Measurements from ENCODE around the gene TSC22D3.

Gene TSC22D3

DNA sequence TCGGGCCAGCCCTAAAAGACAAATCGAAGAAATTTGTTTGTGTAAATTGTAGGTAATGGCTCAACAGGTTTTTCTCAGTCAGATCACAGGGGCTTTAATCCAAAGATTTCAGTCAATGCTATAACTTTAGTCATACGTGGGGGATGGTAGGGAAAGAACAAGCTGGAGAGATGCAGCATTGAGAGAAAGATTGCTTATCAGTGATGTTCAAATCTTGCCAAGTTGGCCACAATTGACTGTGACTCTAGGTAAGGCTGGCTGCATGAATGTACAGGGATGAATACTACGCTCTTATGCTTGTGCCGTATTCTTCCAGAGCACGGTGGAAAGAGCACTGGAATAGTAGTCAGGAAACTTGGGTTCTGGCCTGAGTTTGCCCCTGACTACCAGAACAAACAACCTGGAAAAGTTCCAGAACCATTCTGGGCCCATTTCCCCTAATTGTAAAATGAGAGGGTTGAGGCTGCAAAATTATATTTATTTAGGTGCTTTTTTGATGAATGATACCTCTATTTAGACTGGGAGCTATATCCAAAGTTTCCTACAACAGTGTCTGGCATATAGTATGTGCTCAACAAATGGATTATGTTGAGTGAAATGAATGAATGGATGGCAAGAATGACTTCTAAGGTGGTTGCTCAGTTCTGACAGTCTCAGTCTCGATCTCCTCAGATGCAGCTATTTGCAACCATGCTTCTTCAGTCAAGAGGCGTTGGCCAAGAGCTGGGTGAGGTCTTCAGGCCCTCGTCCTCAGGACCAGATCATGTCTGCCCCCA lies 44.4 kb downstream of the TSC22D3 start:
- DNase-seq (ENCODE audit: low read depth in 3 of 3, low spot score in 1 of 3) = no peak

DNA sequence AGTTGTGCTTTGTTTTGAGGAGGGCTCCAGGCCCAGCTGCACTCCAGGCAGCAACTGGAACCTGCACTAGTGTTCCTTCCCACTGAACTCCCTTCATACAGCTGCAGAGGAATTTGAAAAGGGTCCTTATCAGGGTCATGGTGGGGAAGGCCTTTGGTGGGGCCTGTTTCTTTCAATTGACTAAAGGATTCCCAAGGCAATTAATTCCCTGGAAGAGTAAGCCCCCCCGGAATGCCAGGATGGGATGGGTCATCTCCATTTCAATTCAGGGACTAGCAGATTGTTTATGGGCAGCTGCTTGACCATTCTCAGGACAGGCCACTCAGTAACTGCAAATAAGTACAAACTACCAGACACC lies 45.3 kb downstream of the TSC22D3 start:
- DNase-seq (ENCODE audit: low read depth in 3 of 3, low spot score in 1 of 3) = no peak

DNA sequence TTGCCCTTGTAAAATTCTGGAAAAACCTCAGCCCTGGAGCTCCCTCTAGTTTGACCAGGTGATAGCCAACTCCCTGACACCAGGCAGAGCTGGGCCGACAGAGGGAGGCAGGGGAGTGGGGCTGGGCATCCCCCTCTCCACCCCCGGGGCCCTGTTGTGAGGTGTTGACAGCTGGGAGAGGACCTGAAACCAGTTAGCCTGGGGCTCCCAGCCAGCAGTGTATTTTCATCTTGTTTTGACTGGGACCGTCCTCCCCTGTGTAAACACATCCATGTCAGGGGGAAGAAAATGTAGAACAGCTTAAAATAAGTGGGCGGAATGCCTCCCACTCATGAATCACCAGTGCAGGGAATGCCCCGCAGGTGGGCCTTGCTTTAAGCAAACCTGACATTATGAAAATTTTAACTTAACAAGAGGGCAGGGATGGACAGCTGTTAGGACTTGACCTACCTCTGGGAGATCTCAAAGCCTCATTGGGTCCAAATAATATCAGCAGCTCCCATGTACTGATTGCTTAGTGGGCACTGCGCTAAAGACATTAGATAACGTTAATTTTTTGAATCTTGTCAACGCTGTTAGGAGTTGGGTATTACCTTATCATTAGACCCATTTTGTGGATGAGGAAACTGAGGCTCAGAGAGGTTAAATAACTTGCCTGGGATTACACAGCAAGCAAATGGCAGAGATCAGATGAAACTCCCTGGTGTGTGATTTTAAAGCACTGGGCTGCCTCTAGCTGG lies 45.9 kb downstream of the TSC22D3 start:
- no peak for DNase-seq (ENCODE audit: low read depth in 3 of 3, low spot score in 1 of 3)

DNA sequence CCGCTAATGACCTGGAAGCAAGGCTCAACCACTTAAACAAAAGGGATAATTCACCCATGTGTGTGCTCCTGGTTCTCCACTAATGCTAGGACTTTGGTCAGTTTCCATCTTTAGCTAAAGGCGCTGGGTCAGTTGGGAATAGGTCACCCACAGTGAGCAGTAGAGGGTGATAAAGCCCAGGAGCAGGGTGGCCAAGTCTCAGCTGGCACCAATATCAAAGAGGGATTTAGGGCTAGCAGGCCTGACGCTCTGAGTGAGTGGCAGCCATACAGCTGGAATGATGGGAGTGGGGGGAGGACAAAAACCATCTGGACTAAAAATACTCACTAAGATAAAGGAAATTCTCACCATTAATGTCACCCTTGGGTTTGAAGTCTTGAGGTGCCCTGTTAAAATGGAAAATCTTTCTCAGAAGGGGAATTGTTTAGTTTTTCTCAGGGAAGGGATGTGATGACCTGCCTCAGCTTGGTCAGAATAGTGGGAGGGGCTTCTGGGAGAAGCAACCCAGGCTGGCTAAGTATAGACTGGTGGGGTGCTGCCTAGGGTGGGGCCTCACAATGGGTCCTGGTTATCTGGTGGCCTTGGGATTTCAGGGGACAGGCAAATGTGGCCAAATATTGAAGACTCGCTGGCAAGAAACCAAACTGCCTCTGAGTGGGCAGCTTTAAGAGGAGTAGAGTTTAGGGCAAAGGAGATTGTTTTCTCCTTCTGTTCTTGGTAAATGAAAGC lies 47.1 kb downstream of the TSC22D3 start:
- no peak for DNase-seq (ENCODE audit: low read depth in 3 of 3, low spot score in 1 of 3)

DNA sequence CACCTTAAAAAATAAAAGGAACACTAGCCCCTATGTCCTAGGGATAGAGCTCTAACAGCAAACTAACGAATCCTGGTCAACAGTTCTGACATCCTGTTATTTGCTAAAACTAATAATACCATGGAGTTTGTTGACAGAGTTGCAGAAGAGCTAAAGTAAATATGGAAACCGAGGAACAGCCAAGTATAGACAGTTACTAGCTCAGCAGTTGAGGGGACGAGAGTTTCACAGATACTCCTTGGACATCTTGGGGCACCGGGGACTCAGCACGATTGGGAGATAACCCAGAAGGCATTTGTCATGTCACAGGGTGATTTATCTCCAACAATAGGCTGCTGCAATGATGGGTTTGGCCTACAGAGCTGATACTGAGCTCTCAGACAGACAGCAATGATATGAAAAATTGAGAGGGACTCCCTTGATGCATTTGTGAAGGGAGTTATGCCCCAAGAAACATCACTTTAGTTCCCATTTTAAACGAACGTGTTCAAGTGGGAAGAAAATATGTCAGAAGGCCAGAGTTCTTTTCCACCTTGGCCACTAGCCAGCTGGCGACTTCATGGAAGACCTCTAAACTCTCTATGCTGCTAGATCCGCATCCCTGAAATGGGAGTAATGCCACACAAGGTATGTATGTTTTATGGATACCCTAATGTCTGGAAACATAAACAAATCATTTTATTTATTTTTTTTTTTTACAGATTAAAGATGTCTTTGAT lies 48.6 kb downstream of the TSC22D3 start:
- DNase-seq (ENCODE audit: low read depth in 3 of 3, low spot score in 1 of 3) = no peak

DNA sequence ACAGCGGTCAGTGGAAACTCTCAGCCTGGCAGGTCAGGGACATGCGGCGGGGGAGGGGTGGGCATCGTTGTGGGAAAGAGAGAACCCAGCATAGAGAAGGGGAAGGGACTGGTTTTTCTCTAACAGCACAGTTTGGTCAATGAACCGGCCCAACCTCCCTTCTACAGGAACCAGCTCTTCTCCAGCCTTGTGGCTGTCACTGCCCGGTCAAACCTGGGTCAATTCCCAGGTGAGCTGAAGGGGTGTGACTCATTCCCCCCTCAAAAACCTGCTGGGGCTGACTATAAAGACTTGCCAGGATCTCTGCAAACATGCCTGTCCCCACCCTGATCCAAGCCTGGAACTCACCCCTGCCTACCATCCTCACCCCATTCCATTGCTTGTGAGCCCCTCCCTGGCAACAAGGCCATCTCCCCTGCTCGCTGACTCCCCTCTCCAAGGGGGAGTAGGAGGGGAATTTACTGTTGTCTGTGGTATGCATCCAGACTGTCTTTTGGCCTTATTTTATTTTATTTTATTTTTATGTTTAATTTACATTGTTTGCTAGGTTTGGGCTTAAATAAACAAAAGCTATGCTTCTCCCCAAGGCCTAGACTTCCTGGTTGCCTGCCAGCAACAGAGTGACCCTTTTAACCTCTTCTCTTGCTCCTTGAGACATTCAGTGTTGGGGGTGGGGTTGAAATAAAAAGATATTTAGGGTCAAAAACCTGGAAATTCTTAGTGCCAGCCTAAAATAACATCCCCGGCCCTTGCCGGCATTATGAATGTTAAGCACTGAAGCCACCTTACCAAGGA lies 49.6 kb downstream of the TSC22D3 start:
- no peak for DNase-seq (ENCODE audit: low read depth in 3 of 3, low spot score in 1 of 3)

DNA sequence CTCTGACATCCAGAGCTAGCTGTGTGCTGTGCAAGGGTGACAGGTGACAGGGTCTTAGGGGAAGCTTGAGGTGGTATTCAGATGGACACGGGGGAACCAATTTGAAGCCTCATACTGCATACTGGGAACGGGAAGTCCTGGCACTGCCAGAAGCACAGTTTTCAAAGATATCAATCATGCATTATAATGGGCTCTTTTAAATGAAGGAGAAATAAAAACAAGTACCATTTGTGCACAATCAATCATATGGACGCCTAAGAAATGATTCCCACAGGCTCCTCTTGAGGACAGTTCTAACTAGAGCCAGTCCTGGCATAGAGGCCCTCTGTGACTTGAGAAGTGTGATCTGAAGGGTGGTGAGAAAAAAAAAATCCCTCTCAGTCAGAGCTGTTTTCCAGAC lies 50.9 kb downstream of the TSC22D3 start:
- no peak for DNase-seq (ENCODE audit: low read depth in 3 of 3, low spot score in 1 of 3)

DNA sequence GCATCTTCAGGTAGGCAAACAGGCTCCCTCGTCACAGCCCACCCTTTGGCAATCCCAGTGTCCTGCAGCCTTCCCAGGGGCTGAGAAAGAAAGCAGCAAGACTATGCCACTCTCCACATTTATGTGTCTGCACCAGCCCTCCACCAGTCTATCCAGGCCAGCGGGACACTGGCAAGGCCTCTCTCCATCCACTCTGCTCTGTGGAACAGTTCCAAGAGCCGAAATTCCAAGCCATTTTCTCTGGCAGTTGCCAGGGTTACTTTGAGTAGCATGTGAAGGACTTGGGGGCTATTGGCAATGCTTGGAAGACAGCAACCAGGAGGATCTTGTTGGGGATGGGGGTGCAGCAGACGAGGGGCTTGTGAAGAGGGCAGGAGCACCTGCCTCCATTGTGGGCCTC lies 52.1 kb downstream of the TSC22D3 start:
- DNase-seq (ENCODE audit: low read depth in 3 of 3, low spot score in 1 of 3) = no peak

DNA sequence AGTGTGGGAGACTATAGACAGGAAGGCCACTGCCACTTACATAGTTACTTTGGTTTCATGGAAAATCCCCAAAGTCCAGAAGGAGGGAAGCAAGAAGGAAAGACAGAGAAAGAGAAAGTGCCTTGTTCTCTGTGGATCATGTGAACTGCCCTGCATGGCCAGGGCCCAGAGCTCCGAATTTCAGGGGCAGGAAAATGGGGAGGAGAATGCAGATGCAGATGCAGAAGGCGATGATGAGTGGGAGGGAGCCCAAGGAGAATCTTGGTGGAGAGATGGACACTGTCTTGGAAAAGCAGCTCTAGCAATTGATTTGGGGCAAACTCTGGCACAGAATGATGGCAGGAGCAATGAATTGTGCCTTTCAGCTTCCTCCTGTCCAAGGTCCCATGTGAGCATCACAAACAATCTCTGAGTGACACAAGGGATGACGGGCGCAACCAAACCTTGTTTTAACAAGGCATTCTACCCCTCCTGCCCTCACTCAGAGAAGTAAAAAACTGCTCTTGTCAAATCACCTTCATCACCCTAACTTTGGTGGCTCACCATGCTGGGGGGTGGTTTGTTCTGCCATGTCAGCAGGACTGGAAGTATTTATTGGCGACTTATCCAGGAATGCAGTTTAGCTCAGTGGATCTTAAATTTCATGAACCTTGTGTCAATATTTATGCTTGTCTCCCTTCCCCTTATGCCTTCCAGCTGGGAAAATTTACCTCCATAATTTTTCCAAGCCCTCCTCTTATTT lies 53.5 kb downstream of the TSC22D3 start:
- DNase-seq (ENCODE audit: low read depth in 3 of 3, low spot score in 1 of 3) = no peak

DNA sequence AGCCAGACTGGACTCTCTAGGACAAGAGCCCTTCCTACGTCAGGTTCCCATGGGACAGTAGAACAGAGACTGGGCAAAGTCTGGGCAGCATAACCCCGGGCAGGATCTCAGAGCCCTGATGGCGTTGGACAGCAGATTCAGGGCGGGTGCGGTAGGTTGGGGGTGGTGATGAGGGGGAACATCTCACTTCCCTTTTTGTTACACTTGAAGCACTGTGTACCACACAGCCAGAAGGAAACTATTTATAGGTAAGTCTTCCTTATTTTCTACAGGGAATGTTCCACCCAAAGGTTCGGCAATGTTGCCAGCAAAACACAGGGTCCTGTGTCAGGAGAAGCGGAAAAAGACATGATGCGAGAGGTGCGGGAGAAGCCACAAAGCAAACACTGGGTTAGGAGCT lies 54.3 kb downstream of the TSC22D3 start:
- no peak for DNase-seq (ENCODE audit: low read depth in 3 of 3, low spot score in 1 of 3)

DNA sequence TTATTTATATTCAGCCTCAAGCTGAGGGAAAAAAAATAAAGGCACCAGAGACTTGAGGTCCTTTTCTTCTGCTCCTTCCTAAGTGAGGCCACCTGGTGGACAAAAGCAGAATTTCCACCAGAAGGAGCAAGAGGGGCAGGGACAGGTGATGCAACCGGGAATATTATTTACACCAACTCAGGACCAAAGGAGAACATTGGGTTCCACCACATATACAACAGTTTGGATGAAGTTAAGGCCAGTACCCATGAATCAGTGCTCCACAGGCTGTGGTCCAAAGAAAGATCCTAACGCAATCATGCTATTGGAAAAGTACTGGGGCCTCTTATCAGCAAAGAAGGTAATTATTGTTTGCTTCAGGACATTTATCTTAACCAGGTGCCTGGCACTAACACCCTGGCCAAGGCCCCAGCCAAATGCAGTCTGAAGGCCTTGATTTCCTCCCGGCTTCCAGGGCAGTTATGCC lies 57.4 kb downstream of the TSC22D3 start:
- DNase-seq (ENCODE audit: low read depth in 3 of 3, low spot score in 1 of 3) = peak in 1 of 3 donors; percentile 55

DNA sequence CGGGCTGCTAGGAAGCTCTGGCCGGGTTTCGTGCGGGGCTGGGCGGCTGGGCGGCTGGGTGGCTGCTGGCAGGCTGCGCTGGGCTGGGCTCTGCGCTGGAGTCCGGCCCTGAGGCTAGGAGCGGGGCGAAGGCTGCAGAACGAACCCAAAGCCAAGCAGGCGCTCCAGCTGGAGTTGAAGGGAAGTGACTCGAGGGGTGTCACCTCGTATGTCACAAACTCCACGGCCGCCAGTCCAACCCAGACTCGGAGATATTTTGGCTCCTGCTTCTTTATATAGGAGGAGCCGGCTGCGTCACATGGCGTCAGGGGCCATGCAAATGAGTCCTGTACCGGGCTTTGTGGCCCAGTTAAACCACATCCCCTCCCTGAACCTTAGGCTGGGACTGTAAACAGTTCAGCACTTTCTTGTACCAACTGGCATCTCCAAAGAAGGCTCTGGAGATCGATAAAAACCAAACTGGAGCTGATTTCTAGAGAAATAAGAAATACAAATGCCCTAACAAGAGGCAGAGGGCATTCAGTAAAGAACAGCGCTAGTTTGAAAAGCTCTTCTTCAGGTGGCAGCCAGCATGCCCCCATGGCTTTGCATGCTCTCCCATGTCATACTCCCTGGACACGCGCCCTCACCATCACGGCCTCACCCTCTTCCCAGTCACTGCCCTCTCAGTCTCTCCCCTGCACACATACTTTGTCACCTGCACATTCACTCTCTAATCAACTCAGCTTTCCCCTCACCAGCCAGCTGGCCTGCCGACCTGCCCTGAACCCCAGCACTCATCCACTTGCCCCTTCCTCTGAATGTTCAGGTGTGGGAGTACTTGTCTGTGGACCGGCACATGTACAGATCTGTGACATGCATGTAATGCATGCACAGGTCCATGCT lies 58.5 kb downstream of the TSC22D3 start:
- DNase-seq (ENCODE audit: low read depth in 3 of 3, low spot score in 1 of 3) = peak; percentile 49 to 80 (median 70)

DNA sequence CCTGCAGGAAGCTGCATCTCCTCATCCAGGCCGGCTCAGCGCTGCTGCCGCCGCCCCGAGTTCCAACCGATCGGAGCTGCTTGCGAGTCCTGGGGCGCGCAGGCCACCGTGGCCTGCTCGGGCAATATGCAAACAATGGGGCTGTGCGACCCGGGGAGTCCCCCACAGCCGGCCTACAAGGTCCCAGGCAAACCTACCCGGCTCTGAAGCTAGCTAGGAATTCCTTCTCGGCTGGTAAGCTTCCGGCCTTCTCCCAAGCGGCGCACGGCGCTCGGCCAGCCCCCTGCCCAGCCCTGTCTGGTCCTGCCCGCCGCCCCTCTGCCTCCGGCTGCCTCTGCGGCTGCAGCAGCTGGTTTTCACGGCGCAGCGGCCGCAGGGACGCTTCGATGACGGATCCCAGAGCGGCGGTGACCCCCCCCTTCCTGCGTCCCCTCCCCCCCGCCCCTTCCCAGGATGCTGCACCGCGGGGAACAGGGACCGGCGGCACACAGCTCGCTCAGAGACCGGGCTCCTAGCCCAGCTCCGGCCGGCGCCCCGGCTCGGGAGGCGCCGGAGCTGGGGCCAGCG lies 59.4 kb downstream of the TSC22D3 start:
- DNase-seq (ENCODE audit: low read depth in 3 of 3, low spot score in 1 of 3) = no peak

DNA sequence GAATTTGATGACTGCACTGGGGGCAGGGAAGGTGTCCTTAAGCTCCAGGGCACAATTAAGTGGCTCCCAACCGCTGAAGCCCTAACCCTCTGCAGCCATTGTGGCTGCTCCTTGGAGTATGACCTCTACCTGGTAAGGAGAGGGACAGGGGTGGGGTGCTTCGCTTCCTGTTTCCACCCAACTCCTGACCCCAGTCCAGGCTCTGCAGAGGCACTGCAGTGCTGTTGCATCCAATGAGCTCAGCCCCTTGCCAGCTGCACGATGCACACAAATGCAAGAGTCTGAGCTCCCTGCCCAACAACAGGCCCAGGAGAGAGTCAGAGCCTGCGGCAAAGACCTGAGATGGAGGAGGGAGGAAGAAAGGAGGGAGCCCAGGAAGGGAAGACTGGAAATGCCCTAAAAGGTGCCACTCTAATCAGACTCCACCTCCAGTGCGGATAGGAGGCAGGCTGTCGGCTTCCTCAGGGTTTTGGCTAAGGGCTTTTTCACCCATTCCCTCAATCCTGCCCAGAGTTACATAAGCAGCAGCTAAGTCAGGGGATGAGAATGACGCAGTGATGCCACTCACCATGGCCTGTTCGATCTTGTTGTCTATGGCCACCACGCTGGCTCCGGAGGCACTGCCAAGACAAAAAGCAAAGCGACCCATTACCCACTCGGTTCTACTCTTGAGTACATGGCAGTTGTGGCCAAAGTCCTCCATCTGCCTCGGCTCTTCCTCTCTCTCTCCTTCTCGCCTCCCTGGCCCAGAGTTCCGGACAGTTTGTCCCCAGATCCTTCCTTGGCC lies 60.1 kb downstream of the TSC22D3 start:
- no peak for DNase-seq (ENCODE audit: low read depth in 3 of 3, low spot score in 1 of 3)

DNA sequence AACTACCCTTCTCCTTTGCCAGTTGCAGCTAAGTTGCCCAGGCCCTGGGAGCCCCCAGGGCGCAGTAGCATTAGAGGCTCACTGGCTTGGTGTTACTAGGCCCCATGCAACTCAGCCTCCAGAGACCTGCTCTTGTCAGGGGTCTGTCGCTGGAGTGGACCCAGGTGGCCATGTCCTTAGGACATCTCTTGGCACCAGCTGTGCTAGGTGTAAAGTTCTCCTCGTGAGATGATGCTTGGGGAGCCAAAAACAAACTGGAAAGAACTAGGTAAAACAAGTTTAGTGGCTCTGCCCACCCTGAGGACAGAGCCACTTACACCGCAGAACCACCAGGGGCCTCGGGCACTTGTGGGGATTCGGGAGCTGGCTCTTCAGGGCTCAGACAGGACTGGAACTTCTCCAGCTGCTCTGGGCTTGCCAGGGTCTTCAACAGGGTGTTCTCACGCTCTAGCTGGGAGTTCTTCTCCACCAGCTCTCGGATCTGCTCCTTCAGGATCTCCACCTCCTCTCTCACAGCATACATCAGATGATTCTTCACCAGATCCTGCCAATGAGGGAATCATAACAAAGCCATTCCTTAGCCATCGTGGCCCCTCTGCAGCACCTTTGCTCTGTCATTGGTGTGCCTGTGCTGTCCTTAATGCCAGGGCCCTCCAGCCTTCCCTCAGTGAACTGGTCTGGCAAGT lies 61.2 kb downstream of the TSC22D3 start:
- DNase-seq (ENCODE audit: low read depth in 3 of 3, low spot score in 1 of 3) = no peak

DNA sequence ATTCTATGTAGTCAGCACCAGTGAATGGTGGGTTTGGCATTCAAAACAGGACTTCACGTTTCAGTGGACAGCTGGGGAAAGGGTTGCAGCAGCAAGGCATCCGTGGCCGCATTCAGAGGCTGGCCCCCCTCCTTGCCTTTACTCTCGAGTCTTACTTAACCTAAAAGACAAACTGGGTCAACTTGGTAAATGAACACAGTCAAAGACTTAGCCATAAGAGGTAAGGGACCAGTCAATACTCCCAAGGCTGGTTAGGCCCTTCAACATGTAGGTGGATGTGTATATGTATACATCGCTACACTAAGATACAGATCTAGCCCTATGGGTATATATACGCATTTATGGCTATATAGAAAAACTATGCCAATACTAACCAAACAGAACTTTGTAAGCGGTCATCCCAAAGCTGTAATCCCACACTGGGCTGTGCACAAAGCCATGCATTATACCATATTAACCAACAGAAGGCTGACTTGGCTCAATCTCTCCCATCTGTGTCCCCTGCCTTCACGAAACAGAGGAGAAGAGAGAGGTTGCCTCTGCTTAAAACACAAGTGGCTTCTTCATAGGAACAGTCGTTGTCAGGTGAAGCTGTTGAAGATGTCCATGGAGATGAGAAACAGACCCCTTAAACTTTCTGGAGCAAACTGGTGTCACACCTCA lies 61.9 kb downstream of the TSC22D3 start:
- no peak for DNase-seq (ENCODE audit: low read depth in 3 of 3, low spot score in 1 of 3)

DNA sequence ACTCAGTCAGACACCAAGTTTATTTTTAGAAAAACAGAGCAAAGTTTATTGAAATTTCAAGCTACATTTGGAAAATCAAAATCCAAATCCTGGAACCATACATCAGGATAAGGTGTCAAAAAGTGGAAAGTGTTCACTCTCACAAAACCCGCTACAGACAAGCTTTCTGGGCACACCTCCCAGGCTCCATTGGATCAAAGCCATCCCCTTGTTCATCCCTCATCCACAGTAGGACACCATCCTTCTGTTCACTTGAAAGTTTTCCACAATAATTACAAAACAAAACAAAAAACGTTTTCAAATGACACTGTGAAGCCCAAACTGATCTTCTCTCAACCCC lies 62.4 kb downstream of the TSC22D3 start:
- DNase-seq (ENCODE audit: low read depth in 3 of 3, low spot score in 1 of 3) = no peak
